IMR-90 (cell line): ENCODE results near the gene EIF1. TPM values are rescaled to one million over a fixed set of nuclear protein-coding genes. Genes with fewer than 3 reads are reported as not detected.

Source experiments
- ATAC-seq: fragments of 200-7000 bp; cut with Tn5 transposase; 2 replicates; pipeline ENCODE4 v1.9.1; 2020; ENCODE audit warnings: low read depth, mild to moderate bottlenecking, moderate library complexity
- BruUV-seq: library from RNA; stranded (reverse); fragments of 400-500 nt; replicated peaks from 2 replicates; lab custom pipeline; 2021; lab: Mats Ljungman, UMichigan
- CTCF ChIA-PET: fragments of 300-600 bp; formaldehyde crosslinking; extraction: SDS; loops from one replicate; lab custom pipeline; 2021; ENCODE audit warnings: antibody characterized with exemption; lab: Yijun Ruan, JAX
- POLR2A ChIA-PET: fragments of 300-600 bp; sonication (Branson Sonifier 250); formaldehyde crosslinking; loops from one replicate; lab custom pipeline; 2022; ENCODE audit warnings: antibody characterized with exemption; ENCODE audit not compliant: unreplicated experiment; lab: Charles Lee
- DNase-seq: peaks from one replicate; pipeline ENCODE4 v3.0.0; 2013
- H2AFZ ChIP-seq: replicated peaks from 2 replicates; pipeline ENCODE3; 2013; ENCODE audit warnings: low read length, mild to moderate bottlenecking; ENCODE audit not compliant: poor library complexity
- H2AK5ac ChIP-seq: 2 replicates; pipeline ENCODE4 v1.6.1; 2013; ENCODE audit warnings: low read depth, low read length, inconsistent platforms
- H2AK9ac ChIP-seq: replicated peaks from 2 replicates; pipeline ENCODE3; 2013; ENCODE audit warnings: mild to moderate bottlenecking, low read depth, low read length, moderate library complexity; ENCODE audit not compliant: poor library complexity
- H2BK120ac ChIP-seq: 2 replicates; pipeline ENCODE4 v1.6.1; 2013; ENCODE audit warnings: low read depth, low read length, inconsistent platforms
- H2BK15ac ChIP-seq: 3 replicates; pipeline ENCODE4 v1.6.1; 2013; ENCODE audit warnings: low read depth, low read length, inconsistent platforms
- H2BK20ac ChIP-seq: 2 replicates; pipeline ENCODE4 v1.6.1; 2013; ENCODE audit warnings: low read depth, mild to moderate bottlenecking, inconsistent platforms, low read length, moderate library complexity
- H2BK5ac ChIP-seq: 2 replicates; pipeline ENCODE4 v1.6.1; 2013; ENCODE audit warnings: mild to moderate bottlenecking, low read depth, low read length, inconsistent platforms; ENCODE audit not compliant: poor library complexity, severe bottlenecking
- H3K14ac ChIP-seq: replicated peaks from 2 replicates; pipeline ENCODE4 v1.6.1; 2013; ENCODE audit warnings: low read depth, low read length, inconsistent platforms
- H3K18ac ChIP-seq: 2 replicates; pipeline ENCODE4 v1.6.1; 2013; ENCODE audit warnings: low read depth, low read length, control low read depth
- H3K23ac ChIP-seq: 2 replicates; pipeline ENCODE4 v1.6.1; 2013; ENCODE audit warnings: low read depth, low read length, inconsistent platforms
- H3K27ac ChIP-seq: 2 replicates; pipeline ENCODE4 v1.5.1; 2013; ENCODE audit warnings: mild to moderate bottlenecking, control low read depth, low read length; ENCODE audit not compliant: insufficient read depth
- H3K27me3 ChIP-seq: 2 replicates; pipeline ENCODE4 v1.6.1; 2013; ENCODE audit warnings: low read length; ENCODE audit not compliant: control insufficient read depth, insufficient read depth
- H3K36me3 ChIP-seq: 2 replicates; pipeline ENCODE4 v1.6.1; 2013; ENCODE audit warnings: low read length, mixed read lengths; ENCODE audit not compliant: control insufficient read depth, insufficient read depth
- H3K4ac ChIP-seq: 2 replicates; pipeline ENCODE4 v1.6.1; 2013; ENCODE audit warnings: low read depth, low read length, inconsistent platforms
- H3K4me1 ChIP-seq: 2 replicates; pipeline ENCODE4 v1.6.1; 2013; ENCODE audit warnings: low read length, mixed read lengths; ENCODE audit not compliant: control insufficient read depth, insufficient read depth
- H3K4me2 ChIP-seq: 2 replicates; pipeline ENCODE4 v1.6.1; 2013; ENCODE audit warnings: low read depth, mild to moderate bottlenecking, control low read depth, low read length, moderate library complexity
- H3K4me3 ChIP-seq: 2 replicates; pipeline ENCODE4 v1.5.1; 2013; ENCODE audit warnings: low read depth, mild to moderate bottlenecking, control low read depth, low read length, moderate library complexity; ENCODE audit not compliant: insufficient read depth
- H3K56ac ChIP-seq: 2 replicates; pipeline ENCODE4 v1.6.1; 2013; ENCODE audit warnings: low read length, inconsistent platforms; ENCODE audit not compliant: insufficient read depth; ENCODE audit errors: extremely low read depth
- H3K79me1 ChIP-seq, 2 experiments: 2 replicates each; pipeline ENCODE4 v1.6.1; 2013; ENCODE audit warnings: low read length in 2 of 2, inconsistent platforms in 1 of 2, low read depth in 1 of 2
- H3K9ac ChIP-seq: 2 replicates; pipeline ENCODE4 v1.6.1; 2013; ENCODE audit warnings: low read depth, low read length, control low read depth
- H3K9me1 ChIP-seq: 2 replicates; pipeline ENCODE4 v1.6.1; 2013; ENCODE audit warnings: low read length, inconsistent platforms; ENCODE audit not compliant: insufficient read depth
- H3K9me3 ChIP-seq: 2 replicates; pipeline ENCODE4 v1.6.1; 2013; ENCODE audit warnings: low read length; ENCODE audit not compliant: control insufficient read depth, insufficient read depth
- H4K20me1 ChIP-seq: 2 replicates; pipeline ENCODE4 v1.6.1; 2013; ENCODE audit warnings: low read length, inconsistent platforms; ENCODE audit not compliant: insufficient read depth
- H4K5ac ChIP-seq: 2 replicates; pipeline ENCODE4 v1.6.1; 2013; ENCODE audit warnings: mild to moderate bottlenecking, low read depth, low read length, control low read depth
- H4K8ac ChIP-seq, 2 experiments: 2 replicates each; pipeline ENCODE4 v1.6.1; 2013; ENCODE audit warnings: low read depth in 2 of 2, low read length in 2 of 2, control low read depth in 1 of 2, inconsistent platforms in 1 of 2
- H4K91ac ChIP-seq: 2 replicates; pipeline ENCODE4 v1.6.1; 2013; ENCODE audit warnings: low read depth, low read length, inconsistent platforms; ENCODE audit not compliant: insufficient read depth
- CEBPB ChIP-seq: IDR thresholded peaks from 2 replicates; pipeline ENCODE4 v1.6.1; 2012; ENCODE audit warnings: low read depth, low read length, improper control_type of control experiment
- SMC3 ChIP-seq: fragments of 150-350 bp; IDR thresholded peaks from 2 replicates; pipeline ENCODE4 v1.6.1; 2016; ENCODE audit warnings: low read depth, mild to moderate bottlenecking, antibody characterized with exemption, low read length, moderate library complexity
- WGBS, 2 experiments: methylation state at CpG; one replicate each; pipeline versions ENCODE4 v1.1.5 to v1.1.7; 2013; ENCODE audit warnings: missing lambda C conversion rate in 2 of 2; ENCODE audit not compliant: insufficient read length in 1 of 2; ENCODE audit errors: extremely low coverage in 2 of 2; 5-methylcytosine and 5-hydroxymethylcytosine counted together
- dilution Hi-C: fragments of 300-500 bp; cut with HindIII; formaldehyde crosslinking; loops from one replicate; pipeline ENCODE4 v1.14.3; 2018; ENCODE audit warnings: low sequenced_read_pairs; ENCODE audit not compliant: unreplicated experiment
- in situ Hi-C: fragments of 300-500 bp; cut with MboI; formaldehyde crosslinking; loops from 3 replicates; pipeline ENCODE4 v1.14.3; 2019; ENCODE audit warnings: low sequenced_read_pairs, inconsistent platforms, mixed read lengths
- intact Hi-C: fragments of 100-400 bp; cut with micrococcal nuclease; formaldehyde crosslinking; loops from 2 replicates; pipeline ENCODE4 v1.10.0; 2022
- polyA plus RNA-seq, 3 experiments: library from polyadenylated mRNA; depleted of rRNA; stranded (reverse); fragments of >200 nt; gene quantifications; 2 replicates each; pipeline ENCODE4 v1.2.3, GENCODE V29; 2012; ENCODE audit warnings: low replicate concordance in 1 of 3
- total RNA-seq: library from RNA; depleted of rRNA; stranded (reverse); fragments of >200 nt; gene quantifications from 2 replicates; pipeline ENCODE4 v1.2.3, GENCODE V29; 2012

EIF1 gene
- total and polyA plus RNA-seq, 2 of the 4 experiments (the other 2 are of a cell fraction), result 89.4 to 381 TPM

- Histone ChIP-seq H3K27ac (no peak overlapping the region), H4K8ac (no peak overlapping the region), H2AK9ac (no peak overlapping the region), H3K9ac (no peak overlapping the region), H2BK15ac (no peak overlapping the region), H2BK120ac (no peak overlapping the region), H3K4ac (no peak overlapping the region), H4K5ac (no peak overlapping the region), H4K20me1 (no peaks in the 10 kb centered on the region), H3K56ac (no peak overlapping the region), H2AFZ (no peak overlapping the region), H3K4me3 (no peak overlapping the region), H3K18ac (no peak overlapping the region), H3K9me3 (no peaks in the 10 kb centered on the region), H3K4me1 (0 out of 2 replicates have a peak, but pooled peaks cover 2% of the 10 kb centered on the region), H3K23ac (no peak overlapping the region), H4K91ac (no peak overlapping the region), H3K27me3 (peaks cover 28% of the 10 kb centered on the region), H2BK5ac (no peak overlapping the region), H3K79me1 (no peaks in the 10 kb centered on the region), H3K14ac (no peak overlapping the region), H3K4me2 (no peak overlapping the region), H3K36me3 (no peaks in the 10 kb centered on the region), H2AK5ac (no peak overlapping the region), H3K9me1 (no peaks in the 10 kb centered on the region; the same call in 1 of the 2 replicates), H2BK20ac (no peak overlapping the region)
- ChIA-PET POLR2A (no interaction called here), CTCF (no interaction called here)
- peak; percentile 58 for TF ChIP-seq CEBPB
- no peak for TF ChIP-seq SMC3
- DNase-seq (peak; percentile 33), ATAC-seq (peak; percentile 65)
- dilution Hi-C loops, result no loop called here
- 40% methylated on average over 3 of the region's 15 CpGs; no CpG with 5 or more reads in 1 of the 2 experiments for WGBS, 2 experiments
- BruUV-seq, result no TSS peak
- intact Hi-C loops, result no loop called here
- in situ Hi-C loops, result no loop called here
Observed at GRCh38 chr17:41717408-41718286, 29.0 kb downstream of the EIF1 start.
